ENCODE data around the gene ZFAND6. TPM values are rescaled to one million over a fixed set of nuclear protein-coding genes. Genes with fewer than 3 reads are reported as not detected.
"Not testable (repeated sequence)": the region's sequence is repeated elsewhere in the genome, so short reads cannot be mapped to it uniquely, and the experiment has no call there.

Gene ZFAND6
- polyA plus RNA-seq, 3 donors, result 116 to 127 (median 118) TPM

DNA sequence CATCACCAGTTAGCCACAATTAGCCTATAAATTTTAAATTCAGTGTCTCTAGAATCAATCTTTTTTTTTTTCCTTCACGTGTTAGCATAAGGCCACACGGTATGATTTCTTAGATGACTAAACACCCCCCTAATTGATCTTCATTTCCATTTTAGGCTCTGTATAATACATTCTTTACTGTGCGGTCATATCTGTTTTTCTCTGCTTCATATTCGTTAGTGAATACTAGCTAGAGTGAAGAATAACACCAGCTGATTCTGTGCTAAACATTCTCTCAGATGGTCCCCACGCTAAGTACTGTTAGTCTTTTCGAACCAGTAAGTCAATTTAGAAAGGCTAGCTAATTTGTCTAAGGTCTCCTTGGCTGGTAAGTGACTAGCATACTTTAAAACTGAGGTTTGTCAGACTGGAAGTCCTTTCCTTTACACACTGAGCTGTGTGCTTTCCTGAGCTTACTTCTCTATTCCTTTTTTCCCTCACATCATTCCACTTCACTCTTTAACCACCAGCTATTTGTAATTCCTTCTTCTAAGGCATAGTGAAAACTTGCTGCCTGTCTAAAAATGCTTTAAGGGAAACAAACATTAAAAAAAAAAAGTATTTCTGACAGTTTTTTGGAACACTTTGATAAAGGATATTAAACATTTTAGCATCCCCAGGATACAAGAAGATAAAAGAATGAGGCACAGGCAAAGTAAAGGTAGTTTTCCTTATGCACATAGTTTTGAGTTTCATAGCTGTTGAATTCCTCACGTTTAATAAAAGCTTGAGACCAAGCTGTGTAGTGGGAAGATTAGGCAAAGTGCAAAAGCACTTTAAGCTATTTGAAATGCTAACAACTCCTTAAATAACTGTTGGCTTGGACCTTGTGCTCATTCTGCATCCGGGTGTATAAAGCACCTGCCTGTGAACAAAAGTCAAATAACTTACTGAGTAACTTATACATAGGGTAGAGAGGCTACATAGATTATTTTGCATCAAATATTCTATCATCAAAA lies 17.1 kb downstream of the ZFAND6 start:
- no peak for DNase-seq (ENCODE audit: extremely low read depth in 1 of 11, low read depth in 9 of 11, low spot score in 4 of 11)

GRCh38 chr15:80081390-80081789 lies 21.9 kb downstream of the ZFAND6 start:
- no peak for DNase-seq (ENCODE audit: extremely low read depth in 1 of 11, low read depth in 9 of 11, low spot score in 4 of 11)

DNA sequence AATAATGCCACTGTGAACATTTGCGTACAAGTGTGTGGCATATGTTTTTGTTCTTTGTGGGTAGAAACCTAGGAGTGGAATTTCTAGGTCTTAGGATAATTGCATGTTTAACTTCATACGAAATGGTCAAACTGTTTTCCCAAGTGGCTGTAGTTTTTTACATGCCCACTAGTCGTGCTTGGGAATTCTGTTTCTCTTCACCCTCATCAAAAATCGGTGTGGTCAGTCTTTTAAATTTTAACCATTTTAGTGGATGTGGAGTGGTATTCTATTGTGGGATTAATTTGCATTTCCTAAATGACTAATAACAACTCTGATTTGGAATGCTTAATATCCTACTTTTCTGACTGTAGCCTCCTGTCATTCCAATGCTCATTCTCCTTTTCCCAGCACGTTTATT lies 27.6 kb downstream of the ZFAND6 start:
- DNase-seq (ENCODE audit: extremely low read depth in 1 of 11, low read depth in 9 of 11, low spot score in 4 of 11), result no peak

DNA sequence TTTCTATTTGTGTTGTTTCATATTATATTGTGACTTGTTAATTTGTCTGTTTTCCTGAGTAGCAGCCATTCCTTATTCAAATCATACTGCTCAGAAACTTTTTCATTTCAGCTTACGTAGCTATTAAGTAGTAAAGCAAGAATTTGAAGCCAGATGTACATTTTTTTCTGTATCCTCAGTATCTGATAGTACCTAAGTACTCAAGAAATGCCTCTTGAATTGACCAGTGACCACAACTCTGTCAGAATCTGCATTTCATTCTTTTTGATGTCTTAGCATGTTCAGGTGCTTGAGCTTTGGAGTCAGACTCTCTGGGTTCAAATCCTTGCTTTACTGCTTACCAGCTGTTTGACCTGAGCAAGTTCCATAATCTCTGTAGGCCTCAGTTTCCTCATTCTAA lies 30.6 kb downstream of the ZFAND6 start:
- DNase-seq (ENCODE audit: extremely low read depth in 1 of 11, low read depth in 9 of 11, low spot score in 4 of 11), result no peak

- no peak for DNase-seq (ENCODE audit: extremely low read depth in 1 of 11, low read depth in 9 of 11, low spot score in 4 of 11)
Measured at GRCh38 chr15:80090879-80091503, 31.5 kb downstream of the ZFAND6 start.

GRCh38 chr15:80093854-80094418 lies 34.5 kb downstream of the ZFAND6 start:
- no peak for DNase-seq (ENCODE audit: extremely low read depth in 1 of 11, low read depth in 9 of 11, low spot score in 4 of 11)

GRCh38 chr15:80095511-80095910 lies 36.0 kb downstream of the ZFAND6 start:
- DNase-seq (ENCODE audit: extremely low read depth in 1 of 11, low read depth in 9 of 11, low spot score in 4 of 11), result no peak

DNA sequence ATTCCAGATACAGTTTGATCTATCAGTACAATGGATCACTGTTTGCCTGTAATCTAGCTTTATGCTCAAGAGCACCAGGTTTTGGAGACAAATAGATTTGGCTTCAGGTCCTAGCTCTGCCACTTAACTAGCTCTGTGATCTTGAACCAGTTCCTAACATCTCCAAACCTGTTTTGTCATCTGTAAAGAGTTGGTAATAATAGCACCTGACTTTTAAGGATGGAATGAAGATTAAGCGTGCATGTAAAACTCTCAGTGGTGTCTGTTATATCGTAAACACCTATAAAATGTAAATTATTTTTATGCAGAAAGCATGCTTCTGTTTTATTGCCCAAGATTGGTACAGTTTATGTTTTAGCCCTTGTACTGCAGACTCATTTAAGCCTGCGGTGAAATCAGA lies 36.5 kb downstream of the ZFAND6 start:
- DNase-seq (ENCODE audit: extremely low read depth in 1 of 11, low read depth in 9 of 11, low spot score in 4 of 11), result no peak

- no peak for DNase-seq (ENCODE audit: extremely low read depth in 1 of 11, low read depth in 9 of 11, low spot score in 4 of 11)
Measured at GRCh38 chr15:80098341-80098740, 38.9 kb downstream of the ZFAND6 start.

DNA sequence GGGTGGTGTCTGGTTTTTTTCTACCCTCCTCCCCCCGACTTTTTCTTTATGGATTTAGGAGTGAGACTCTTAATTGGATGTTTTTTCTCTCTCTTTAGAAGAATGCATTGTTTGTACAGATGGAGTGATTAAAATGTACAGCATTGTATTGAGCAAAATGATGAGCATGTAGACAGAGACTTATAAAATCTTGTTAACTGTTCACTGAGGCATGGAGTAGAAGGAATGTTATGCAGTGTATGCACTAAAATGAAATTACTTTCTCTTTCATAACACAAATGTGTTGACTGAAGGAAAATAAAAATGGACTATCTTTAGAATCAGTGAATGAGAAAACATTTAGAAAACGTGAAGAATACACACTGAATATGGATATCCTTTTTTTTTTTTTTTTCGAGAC lies 39.8 kb downstream of the ZFAND6 start:
- DNase-seq (ENCODE audit: extremely low read depth in 1 of 11, low read depth in 9 of 11, low spot score in 4 of 11), result no peak

DNA sequence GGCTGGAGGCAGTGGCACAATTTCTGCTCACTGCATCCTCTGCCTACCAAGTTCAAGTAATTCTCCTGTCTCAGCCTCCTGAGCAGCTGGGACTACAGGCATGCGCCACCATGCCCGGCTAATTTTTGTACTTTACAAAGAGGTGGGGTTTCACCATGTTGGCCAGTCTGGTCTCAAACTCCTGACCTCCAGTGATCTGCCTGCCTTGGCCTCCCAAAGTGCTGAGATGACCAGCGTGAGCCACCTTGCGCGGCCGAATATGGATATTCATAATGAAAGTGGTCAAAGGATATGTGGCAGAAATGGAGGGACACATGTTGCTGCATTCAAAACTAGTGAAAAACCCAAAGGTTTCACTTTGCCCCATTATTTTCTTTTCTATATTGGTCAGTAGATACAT lies 40.2 kb downstream of the ZFAND6 start:
- DNase-seq (ENCODE audit: extremely low read depth in 1 of 11, low read depth in 9 of 11, low spot score in 4 of 11), result not testable (repeated sequence)

DNA sequence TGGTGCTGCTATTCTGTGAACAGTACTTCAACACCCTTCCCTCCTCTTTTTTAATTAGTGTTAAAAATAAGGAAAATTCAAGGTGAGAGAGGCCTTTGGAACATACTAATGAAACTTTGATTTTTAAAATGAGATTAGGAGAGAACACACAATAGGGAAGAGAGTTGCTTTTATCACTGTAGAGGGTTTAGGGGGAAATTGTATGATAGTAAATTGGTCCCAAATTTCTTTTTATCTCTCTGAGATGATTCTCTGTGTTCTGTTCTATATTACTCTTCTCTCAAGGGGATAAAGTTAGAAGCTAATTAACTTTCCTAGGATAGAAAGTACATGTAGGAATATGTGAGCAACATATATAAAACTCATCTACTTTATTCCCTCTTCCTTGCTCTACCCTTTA lies 40.8 kb downstream of the ZFAND6 start:
- no peak for DNase-seq (ENCODE audit: extremely low read depth in 1 of 11, low read depth in 9 of 11, low spot score in 4 of 11)

DNA sequence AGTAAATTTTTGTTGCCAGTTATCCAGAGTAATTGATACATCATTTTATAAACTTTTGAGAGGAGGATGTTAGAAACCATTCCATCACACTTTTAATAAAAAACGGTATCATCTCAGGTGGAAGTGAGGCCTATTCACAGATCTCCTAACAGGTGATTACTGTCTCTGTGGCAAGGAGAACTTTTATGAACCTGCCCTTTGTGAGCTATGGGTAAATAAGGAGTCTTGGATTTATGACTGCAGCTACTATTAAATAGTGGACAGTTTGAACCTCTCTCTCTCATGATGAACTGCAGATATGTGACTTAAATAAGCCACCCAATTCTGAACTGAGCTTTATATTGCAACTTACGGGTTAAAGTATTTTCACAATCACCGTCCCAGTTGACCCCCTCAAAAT lies 45.7 kb downstream of the ZFAND6 start:
- no peak for DNase-seq (ENCODE audit: extremely low read depth in 1 of 11, low read depth in 9 of 11, low spot score in 4 of 11)

DNA sequence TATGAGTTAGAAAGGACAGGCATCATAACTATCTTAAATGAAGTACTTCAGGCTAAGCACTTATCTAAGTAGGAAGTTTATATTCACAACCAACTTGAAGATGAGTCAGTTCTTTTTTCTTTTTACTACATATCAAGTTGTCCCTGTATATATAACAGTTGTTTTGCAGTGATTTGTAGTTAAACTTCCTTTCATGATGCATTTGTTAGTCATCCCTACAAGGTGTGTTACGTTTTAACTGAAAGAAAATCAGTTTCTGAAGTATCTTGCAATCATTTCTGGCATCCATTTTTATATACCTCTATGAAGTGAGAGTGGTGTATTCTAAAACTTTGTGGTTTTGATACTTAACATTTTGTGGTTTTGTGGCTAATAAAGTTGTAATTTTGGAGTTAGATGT lies 46.1 kb downstream of the ZFAND6 start:
- no peak for DNase-seq (ENCODE audit: extremely low read depth in 1 of 11, low read depth in 9 of 11, low spot score in 4 of 11)

DNA sequence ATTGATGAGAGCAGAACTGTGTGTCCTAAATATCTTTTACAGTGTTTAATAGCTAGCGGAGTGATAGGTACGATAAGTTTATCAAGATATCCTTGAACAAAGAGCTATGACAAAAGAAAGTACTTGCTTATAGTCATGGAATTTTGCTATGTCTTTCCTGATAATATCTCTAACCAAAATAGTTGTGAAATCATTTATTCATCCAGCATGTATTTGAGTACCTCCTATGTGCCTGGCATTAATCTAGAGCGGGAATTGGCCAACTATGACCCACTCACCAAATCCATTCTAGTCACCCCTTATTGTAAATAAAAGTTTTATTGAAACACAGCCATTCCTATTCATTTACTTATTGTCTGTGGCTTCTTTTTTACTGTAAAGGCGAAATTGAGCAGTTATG lies 46.6 kb downstream of the ZFAND6 start:
- DNase-seq (ENCODE audit: extremely low read depth in 1 of 11, low read depth in 9 of 11, low spot score in 4 of 11), result no peak

GRCh38 chr15:80107204-80107603 lies 47.7 kb downstream of the ZFAND6 start:
- DNase-seq (ENCODE audit: extremely low read depth in 1 of 11, low read depth in 9 of 11, low spot score in 4 of 11), result no peak

GRCh38 chr15:80107774-80108173 lies 48.3 kb downstream of the ZFAND6 start:
- DNase-seq (ENCODE audit: extremely low read depth in 1 of 11, low read depth in 9 of 11, low spot score in 4 of 11), result no peak

- DNase-seq (ENCODE audit: extremely low read depth in 1 of 11, low read depth in 9 of 11, low spot score in 4 of 11), result no peak
Measured at GRCh38 chr15:80109388-80109787, 49.9 kb downstream of the ZFAND6 start.

DNA sequence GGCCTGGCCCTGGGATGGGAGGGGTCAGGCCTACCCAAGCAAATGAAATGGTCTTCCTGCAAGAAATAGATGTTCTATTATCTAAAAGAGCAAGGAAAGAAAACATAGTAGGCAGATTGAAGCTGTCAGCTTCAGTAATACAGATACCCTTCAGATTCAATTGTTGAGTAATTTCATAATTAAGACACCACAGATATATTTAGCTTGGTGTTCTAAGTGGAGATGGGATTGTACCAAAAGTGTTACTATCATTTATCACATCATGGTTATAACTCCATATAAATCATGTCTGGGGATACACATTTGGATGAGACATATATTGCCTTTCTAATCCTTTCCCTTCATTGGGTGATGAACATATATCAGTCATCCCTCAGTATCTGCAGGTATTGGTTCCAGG lies 51.4 kb downstream of the ZFAND6 start:
- no peak for DNase-seq (ENCODE audit: extremely low read depth in 1 of 11, low read depth in 9 of 11, low spot score in 4 of 11)

DNA sequence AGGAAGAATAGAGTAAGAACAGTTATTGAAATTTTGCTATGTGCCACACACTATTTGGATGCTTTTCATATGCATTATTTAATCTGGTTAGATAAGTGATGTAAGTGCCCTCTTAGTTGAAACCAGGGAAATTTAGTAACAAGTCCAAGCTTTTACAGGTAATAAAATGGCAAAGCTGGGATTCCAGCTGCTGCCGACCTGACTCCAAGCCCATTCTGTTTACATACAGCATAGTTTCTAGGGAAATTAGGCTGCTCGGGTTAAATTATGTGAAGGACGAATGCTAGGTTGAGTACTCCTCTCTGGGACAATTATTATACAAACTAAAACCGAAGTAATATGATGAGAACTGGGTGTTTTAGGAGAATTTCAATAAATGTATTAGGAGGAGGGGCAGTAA lies 54.6 kb downstream of the ZFAND6 start:
- no peak for DNase-seq (ENCODE audit: extremely low read depth in 1 of 11, low read depth in 9 of 11, low spot score in 4 of 11)

Data from renal cortex interstitium (tissue), 11 donors.